Vagina (tissue), 2 donors: ENCODE measurements around the gene ADGRL3.

Experiments
- CTCF ChIP-seq, 3 experiments: fragments of 450-650 bp in 2 of 3; fragments of 200-600 bp in 1 of 3; sonication (generic) in 1 of 3; IDR thresholded peaks; one replicate each; pipeline ENCODE4 v1.5.1; 2017 to 2019; ENCODE audit warnings: antibody characterized with exemption in 3 of 3, mild to moderate bottlenecking in 2 of 3, moderate library complexity in 2 of 3
- POLR2A ChIP-seq, 2 donors: fragments of 450-650 bp; IDR thresholded peaks; one replicate each; pipeline ENCODE4 v1.6.1; 2017; ENCODE audit warnings: antibody characterized with exemption in 2 of 2, mild to moderate bottlenecking in 2 of 2, moderate library complexity in 2 of 2
- POLR2AphosphoS5 ChIP-seq, 2 donors: sonication (generic); formaldehyde crosslinking; IDR thresholded peaks; one replicate each; pipeline ENCODE4 v1.9.0; 2017; ENCODE audit warnings: antibody characterized with exemption in 2 of 2, mild to moderate bottlenecking in 2 of 2, low read depth in 1 of 2; ENCODE audit not compliant: insufficient read depth in 1 of 2

- TF ChIP-seq POLR2A (IDR thresholded peaks at IDR 0.05) = no peak
- TF ChIP-seq CTCF (IDR thresholded peaks at IDR 0.05) = no peak
- no peak for TF ChIP-seq POLR2AphosphoS5 (IDR thresholded peaks at IDR 0.05; ENCODE audit: insufficient read depth in 1 of 2, low read depth in 1 of 2)
Measured at GRCh38 chr4:61385256-61385655, 185.1 kb downstream of the ADGRL3 start.
